ENCODE measurements around the gene CDH9. TPM values are rescaled to one million over a fixed set of nuclear protein-coding genes. Genes with fewer than 3 reads are reported as not detected.

Gene CDH9
- total and polyA plus RNA-seq, 9 of the 15 experiments (the other 6 are each of a cell fraction or from before 2014, with no cell fraction given) = not detected

- TF ChIP-seq CHCHD3 (CRISPR knock-in tag; IDR thresholded peaks at IDR 0.05) (no peak), SUPT5H (IDR thresholded peaks at IDR 0.05) (no peak), THAP7 (CRISPR knock-in tag; IDR thresholded peaks at IDR 0.05) (no peak), GATAD2A (IDR thresholded peaks at IDR 0.05) (no peak), ZNF12 (CRISPR knock-in tag; IDR thresholded peaks at IDR 0.05) (no peak), IRF2 (CRISPR knock-in tag; IDR thresholded peaks at IDR 0.05) (no peak), TGIF2 (CRISPR knock-in tag; IDR thresholded peaks at IDR 0.05) (no peak)
Measured at GRCh38 chr5:26881901-26882300, 156.5 kb downstream of the CDH9 start (continued).

DNA sequence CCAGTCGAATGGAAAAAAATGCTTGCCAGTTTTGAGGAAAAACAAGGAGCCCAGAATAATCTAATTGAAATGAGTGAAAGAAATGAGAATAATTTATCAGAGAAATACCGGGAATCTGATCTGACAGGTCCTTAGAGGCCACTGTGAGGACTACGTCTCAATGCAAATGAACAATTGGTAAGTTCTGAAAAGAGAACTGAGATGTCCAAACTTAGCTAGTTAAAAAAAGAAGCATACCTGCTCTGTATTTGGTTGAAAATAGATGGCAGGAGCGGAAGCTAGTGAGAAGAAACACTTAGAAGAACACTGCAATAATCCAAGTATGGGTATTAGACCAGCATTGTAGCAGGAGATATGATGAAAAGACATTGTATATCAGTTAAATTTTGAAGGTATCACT is 161.2 kb downstream of the CDH9 start:
- 0% methylated on average over 4 of the region's 4 CpGs for WGBS (ENCODE audit: insufficient coverage, low coverage, missing lambda C conversion rate)
- in situ Hi-C loops (cut with MboI) (no loop called here), intact Hi-C loops (cut with micrococcal nuclease) (no loop called here)
- no peaks in the 10 kb centered on the region for H3K27me3 ChIP-seq (ENCODE audit: control insufficient read depth in 2 of 2, insufficient read depth in 2 of 2, low read length in 2 of 2)
- no peaks in the 10 kb centered on the region for H3K9me1 ChIP-seq (ENCODE audit: control insufficient read depth, insufficient read depth, low read length)
- FAIRE-seq = no peak
- H3K27ac ChIP-seq (ENCODE audit: extremely low read depth, low read depth, low read length) = no peak overlapping the region
- no peak overlapping the region for H2AFZ ChIP-seq (ENCODE audit: low read depth, low read length)
- no peak for ATAC-seq
- H3K4me1 ChIP-seq (replicated peaks in 1 of 2; ENCODE audit: control insufficient read depth in 2 of 2, insufficient read depth in 2 of 2, low read length in 2 of 2) = no peaks in the 10 kb centered on the region
- BruUV-seq (replicated peaks) = no TSS peak
- H3K9me3 ChIP-seq (replicated peaks; ENCODE audit: control insufficient read depth, insufficient read depth, low read depth, low read length) = 0 out of 2 replicates have a peak, but pooled peaks cover 2% of the 10 kb centered on the region
- no peak overlapping the region for H3K4me3 ChIP-seq
- no peak overlapping the region for H3K9ac ChIP-seq (ENCODE audit: insufficient read depth in 1 of 2, low read depth in 2 of 2, low read length in 2 of 2)
- DNase-seq (ENCODE audit: extremely low read depth in 1 of 4, low spot score in 3 of 4) = no peak
- no peaks in the 10 kb centered on the region for H3K79me2 ChIP-seq (ENCODE audit: control insufficient read depth, insufficient read depth, low read length)
- no peaks in the 10 kb centered on the region for H3K36me3 ChIP-seq (ENCODE audit: control insufficient read depth, insufficient read depth, low read length)
- no peak overlapping the region for H3K4me2 ChIP-seq (ENCODE audit: insufficient read depth, low read length)
- ChIA-PET CTCF (ENCODE audit: low intra/inter-chr PET ratio) (no interaction called here), POLR2A (no interaction called here)
- H4K20me1 ChIP-seq (replicated peaks; ENCODE audit: control insufficient read depth, insufficient read depth, low read length) = no peaks in the 10 kb centered on the region
- TF ChIP-seq PREB (CRISPR knock-in tag; IDR thresholded peaks at IDR 0.05) (no peak), FUS (optimal IDR thresholded peaks at IDR 0.05; ENCODE audit: low read depth, low read length) (no peak), DPF2 (IDR thresholded peaks at IDR 0.05) (no peak), ZNF41 (CRISPR knock-in tag; conservative IDR thresholded peaks at IDR 0.05) (no peak), E2F1 (CRISPR knock-in tag; IDR thresholded peaks at IDR 0.05) (no peak), ZNF436 (CRISPR knock-in tag; IDR thresholded peaks at IDR 0.05) (no peak), ARNT (IDR thresholded peaks at IDR 0.05) (no peak), SRSF9 (IDR thresholded peaks at IDR 0.05; ENCODE audit: borderline replicate concordance, low read depth, low read length) (no peak), ZNF354B (CRISPR knock-in tag; IDR thresholded peaks at IDR 0.05) (no peak), DDX20 (tag; IDR thresholded peaks at IDR 0.05; ENCODE audit: low read depth) (no peak), IRF1 (CRISPR knock-in tag; IDR thresholded peaks at IDR 0.05; ENCODE audit: borderline replicate concordance) (no peak)
- TF ChIP-seq, protein P1, sequence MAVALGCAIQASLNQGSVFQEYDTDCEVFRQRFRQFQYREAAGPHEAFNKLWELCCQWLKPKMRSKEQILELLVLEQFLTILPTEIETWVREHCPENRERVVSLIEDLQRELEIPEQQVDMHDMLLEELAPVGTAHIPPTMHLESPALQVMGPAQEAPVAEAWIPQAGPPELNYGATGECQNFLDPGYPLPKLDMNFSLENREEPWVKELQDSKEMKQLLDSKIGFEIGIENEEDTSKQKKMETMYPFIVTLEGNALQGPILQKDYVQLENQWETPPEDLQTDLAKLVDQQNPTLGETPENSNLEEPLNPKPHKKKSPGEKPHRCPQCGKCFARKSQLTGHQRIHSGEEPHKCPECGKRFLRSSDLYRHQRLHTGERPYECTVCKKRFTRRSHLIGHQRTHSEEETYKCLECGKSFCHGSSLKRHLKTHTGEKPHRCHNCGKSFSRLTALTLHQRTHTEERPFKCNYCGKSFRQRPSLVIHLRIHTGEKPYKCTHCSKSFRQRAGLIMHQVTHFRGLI (CRISPR knock-in tag; IDR thresholded peaks at IDR 0.05) = no peak
